SK-N-MC (cell line): ENCODE data around the gene CDK4.

Experiments used
- DNase-seq: peaks from one replicate; pipeline ENCODE4 v3.0.0-alpha.2; 2011; ENCODE audit warnings: low read depth, low spot score
- H3K27ac ChIP-seq: fragments of 200-600 bp; sonication (generic); 2 replicates; pipeline ENCODE4 v1.5.1; 2016; ENCODE audit warnings: mixed run types
- H3K36me3 ChIP-seq: fragments of 200-600 bp; sonication (generic); 2 replicates; pipeline ENCODE4 v1.6.1; 2017; ENCODE audit warnings: antibody characterized with exemption, low read length, mixed read lengths; ENCODE audit not compliant: insufficient read depth
- H3K4me3 ChIP-seq: fragments of 200-600 bp; sonication (generic); 2 replicates; pipeline ENCODE4 v1.5.1; 2016
- H3K9ac ChIP-seq: fragments of 200-600 bp; sonication (generic); 2 replicates; pipeline ENCODE4 v1.8.0; 2017; ENCODE audit warnings: mixed run types, mixed read lengths; ENCODE audit not compliant: insufficient read length
- H3K9me3 ChIP-seq: fragments of 200-600 bp; sonication (generic); 2 replicates; pipeline ENCODE4 v1.6.1; 2017; ENCODE audit warnings: low read depth, mild to moderate bottlenecking, antibody characterized with exemption, low read length, moderate library complexity, mixed read lengths
- EZH2 ChIP-seq: fragments of 200-600 bp; sonication (generic); IDR thresholded peaks from one replicate; pipeline ENCODE4 v1.6.1; 2017; ENCODE audit warnings: antibody characterized with exemption
- FOXP2 ChIP-seq: optimal IDR thresholded peaks from 2 replicates; pipeline ENCODE3; 2011; ENCODE audit warnings: mild to moderate bottlenecking, moderate library complexity; ENCODE audit not compliant: insufficient read depth; ENCODE audit errors: extremely low read length, control extremely low read depth
- POLR2AphosphoS5 ChIP-seq: IDR thresholded peaks from 2 replicates; pipeline ENCODE4 v1.6.1; 2012; ENCODE audit warnings: mild to moderate bottlenecking, low read depth, low read length, borderline replicate concordance

The CDK4 gene

DNA sequence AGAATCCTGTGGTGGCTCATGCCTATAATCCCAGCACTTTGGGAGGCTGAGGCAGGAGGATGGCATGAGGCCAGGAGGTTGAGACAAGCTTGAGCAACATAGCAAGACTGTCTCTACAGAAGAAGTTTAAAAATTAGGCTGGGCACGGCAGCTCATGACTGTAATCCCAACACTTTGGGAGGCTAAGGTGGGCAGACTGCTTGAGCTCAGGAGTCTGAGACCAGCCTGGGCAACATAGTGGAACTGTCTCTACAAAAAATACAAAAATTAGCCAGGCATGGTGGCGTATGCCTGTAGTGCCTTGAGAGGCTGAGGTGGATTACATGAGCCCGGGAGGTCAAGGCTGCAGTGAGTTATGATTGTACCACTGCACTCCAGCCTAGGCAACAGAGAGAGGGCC lies 15.8 kb upstream of the CDK4 start:
- TF ChIP-seq EZH2 (no peak), POLR2AphosphoS5 (no peak), FOXP2 (no peak)
- Histone ChIP-seq H3K4me3 (no peak overlapping the region), H3K36me3 (peaks cover 24% of the 10 kb centered on the region), H3K27ac (no peak overlapping the region), H3K9me3 (no peaks in the 10 kb centered on the region), H3K9ac (no peak overlapping the region)
- no peak for DNase-seq

DNA sequence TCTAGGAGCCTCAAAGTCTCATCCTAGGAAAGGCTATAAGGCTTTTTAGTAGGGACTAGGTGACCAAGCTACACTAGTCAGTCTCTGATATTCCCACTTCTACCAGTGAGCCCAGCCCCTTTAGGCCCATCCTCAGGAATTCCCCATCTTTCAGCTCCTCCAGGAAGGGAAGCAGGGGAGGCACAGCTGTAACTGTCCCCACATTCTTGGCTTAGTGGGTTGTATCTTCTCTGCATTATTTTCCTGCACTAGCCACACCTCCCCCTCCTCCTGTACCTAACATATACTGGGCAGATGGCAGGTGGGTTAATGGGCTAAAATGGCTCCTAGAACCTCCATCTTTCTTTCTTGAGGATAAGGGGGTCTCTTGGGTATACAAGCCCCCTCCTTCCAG lies 15.2 kb upstream of the CDK4 start:
- peaks cover 24% of the 10 kb centered on the region for H3K36me3 ChIP-seq
- no peak overlapping the region for H3K4me3 ChIP-seq
- DNase-seq = no peak
- H3K27ac ChIP-seq = no peak overlapping the region
- no peaks in the 10 kb centered on the region for H3K9me3 ChIP-seq
- no peak overlapping the region for H3K9ac ChIP-seq
- no peak for TF ChIP-seq POLR2AphosphoS5
- TF ChIP-seq FOXP2 = no peak
- TF ChIP-seq EZH2 = no peak

DNA sequence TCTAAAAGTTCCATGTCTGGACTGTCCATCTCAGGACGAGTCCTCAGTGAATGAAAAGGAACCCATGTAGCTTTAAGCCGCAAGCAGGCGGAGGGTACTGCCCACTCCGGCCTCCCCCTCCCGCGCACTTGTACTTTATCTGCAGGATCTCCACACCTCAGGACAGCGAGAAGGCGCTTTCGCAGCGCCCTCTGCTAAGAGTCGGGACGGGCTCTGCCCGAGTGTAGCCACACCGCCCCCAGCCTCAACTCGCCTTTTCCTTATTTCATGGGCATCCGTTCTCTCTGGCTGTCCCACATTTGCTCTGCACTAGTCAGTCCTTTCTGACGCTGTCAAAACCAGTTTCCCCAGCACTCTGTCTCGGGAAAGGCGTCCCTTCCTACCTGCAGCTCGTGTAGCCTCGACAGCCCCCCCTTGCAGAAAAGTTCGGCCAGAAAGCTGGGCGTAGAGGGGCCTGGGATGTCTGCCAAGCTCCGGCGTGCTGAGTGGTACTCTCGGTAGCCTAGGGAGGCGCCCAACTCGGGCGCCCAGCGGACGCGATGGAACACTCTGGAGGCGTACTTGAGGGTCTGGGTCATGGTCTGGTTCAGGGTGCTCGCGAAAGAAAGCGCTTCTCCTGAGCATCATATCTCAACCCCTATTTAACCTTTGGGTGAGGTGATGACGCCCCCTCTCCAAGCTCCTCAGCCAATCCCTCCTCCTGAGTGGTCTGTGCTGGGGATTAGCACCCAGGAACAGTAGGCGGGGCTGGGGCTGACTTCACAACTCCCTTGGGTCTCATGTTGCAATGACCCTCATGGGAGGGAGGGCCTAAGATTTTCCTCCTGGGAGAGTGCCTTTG lies 14.6 kb upstream of the CDK4 start, which contains the start of gene CYP27B1:
TSS of gene CYP27B1 (minus strand) at position 615 of the 841 bp plus-strand sequence. CDS start at position 578, 37 bp downstream.
- H3K4me3 ChIP-seq = no peak within 1 kb of the TSS
- no peak within 1 kb of the TSS for H3K27ac ChIP-seq
- H3K9me3 ChIP-seq = no peaks in the 10 kb centered on the region
- no peak within 1 kb of the TSS for H3K9ac ChIP-seq
- H3K36me3 ChIP-seq = peaks cover 24% of the 10 kb centered on the region
- TF ChIP-seq POLR2AphosphoS5 (peak; percentile 31; the same call in 1 of the 2 replicates), FOXP2 (no peak)
- DNase-seq = no peak

DNA sequence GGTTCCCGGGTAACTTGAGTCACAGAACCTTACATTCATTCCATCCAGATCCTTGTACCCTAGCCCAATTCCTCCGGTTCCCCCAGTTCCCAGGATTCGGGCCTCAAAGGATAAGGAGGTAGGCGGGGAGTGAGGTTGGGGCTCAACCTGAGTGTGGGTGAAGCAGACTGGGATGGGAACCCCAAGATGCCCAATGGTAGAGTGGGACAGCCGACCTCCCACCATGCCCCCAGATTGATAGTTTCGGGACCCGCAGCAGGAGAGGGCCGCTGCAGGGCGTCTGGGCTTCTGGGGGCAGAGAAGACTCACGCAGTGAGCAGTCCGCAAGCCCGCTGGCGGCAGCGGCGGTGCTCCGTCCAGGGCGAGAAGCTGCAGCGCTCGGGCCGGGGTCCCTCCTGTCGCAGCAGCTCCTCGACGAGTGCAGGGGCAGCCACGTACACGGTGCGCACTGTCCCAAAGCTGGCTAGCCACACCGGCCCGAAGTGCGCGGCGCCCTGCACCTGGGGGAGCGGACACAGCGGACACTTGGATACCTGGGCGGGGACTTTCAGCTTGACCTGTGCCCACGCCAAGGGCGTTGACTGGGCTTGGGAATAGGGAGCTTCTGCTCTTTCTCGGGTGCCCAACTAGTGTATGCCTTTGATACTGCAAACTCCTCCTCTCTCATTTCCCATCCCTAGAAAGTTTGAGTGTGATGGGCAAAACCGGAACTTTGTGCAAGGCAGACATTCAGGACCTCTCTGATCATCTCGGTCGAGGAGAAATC lies 13.8 kb upstream of the CDK4 start:
- Histone ChIP-seq H3K4me3 (peak overlapping the region; percentile 64), H3K36me3 (peaks cover 22% of the 10 kb centered on the region), H3K9me3 (no peaks in the 10 kb centered on the region), H3K9ac (no peak overlapping the region), H3K27ac (no peak overlapping the region)
- no peak for TF ChIP-seq POLR2AphosphoS5
- no peak for TF ChIP-seq FOXP2
- TF ChIP-seq EZH2 = no peak
- DNase-seq = no peak

DNA sequence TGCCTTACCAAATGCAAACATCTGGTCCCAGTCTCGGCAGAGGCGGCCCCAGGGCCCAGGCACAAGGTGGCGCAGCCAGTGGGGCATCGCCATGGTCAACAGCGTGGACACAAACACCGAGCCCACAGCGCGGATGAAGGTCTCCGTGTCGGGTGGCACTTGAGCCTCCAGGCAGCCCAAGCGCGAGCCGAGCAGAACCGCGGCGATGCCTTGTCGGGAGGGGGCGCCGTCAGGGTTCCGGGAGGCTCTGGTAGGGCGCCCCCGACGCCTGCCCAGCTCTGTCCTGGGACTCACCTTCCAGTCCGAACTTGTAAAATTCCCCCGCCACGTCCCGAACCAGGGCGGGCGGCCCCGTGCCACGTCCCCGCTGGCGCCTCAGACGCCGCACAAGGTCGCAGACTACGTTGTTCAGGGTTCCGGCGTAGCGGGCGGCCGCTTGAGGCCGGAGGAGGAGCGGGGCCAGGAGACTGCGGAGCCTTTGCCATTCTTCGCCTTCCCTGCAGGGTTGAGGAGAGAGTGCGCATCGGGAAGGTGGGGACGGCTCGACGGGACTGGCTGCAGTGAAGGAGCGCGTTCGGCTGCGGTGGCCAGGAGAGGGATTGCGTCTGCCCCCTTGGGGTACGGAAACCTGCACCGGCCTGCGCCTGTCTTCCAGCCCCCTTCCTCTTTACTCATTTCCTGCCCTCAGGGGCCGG lies 13.0 kb upstream of the CDK4 start:
- Histone ChIP-seq H3K9ac (no peak overlapping the region), H3K4me3 (peak overlapping the region; percentile 64)

DNA sequence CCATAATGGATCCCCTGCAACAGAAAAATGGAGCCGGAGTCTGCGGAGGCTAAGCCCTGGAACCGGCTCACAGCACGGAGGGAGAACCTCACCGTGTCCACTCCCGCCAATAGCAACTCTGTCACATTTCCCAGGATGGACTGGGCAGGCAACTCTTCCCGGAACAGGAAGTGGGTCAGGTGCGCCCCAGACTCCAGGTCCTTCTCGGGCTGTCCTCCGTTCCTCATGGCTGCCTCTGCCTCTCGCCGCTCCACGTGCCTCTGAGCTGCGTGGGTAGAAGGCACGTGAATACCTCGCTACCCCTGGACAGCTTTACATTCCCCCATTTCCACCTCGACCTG lies 12.5 kb upstream of the CDK4 start:
- peak overlapping the region; percentile 64 for H3K4me3 ChIP-seq
- H3K9ac ChIP-seq = no peak overlapping the region
- TF ChIP-seq EZH2 (no peak), FOXP2 (no peak), POLR2AphosphoS5 (no peak)

More for the DNA sequence above, 13.0 kb upstream of the CDK4 start:
- peaks cover 16% of the 10 kb centered on the region; the same call in 1 of the 2 replicates for H3K36me3 ChIP-seq
- no peaks in the 10 kb centered on the region for H3K9me3 ChIP-seq
- no peak overlapping the region for H3K27ac ChIP-seq
- no peak for DNase-seq
- TF ChIP-seq FOXP2 (no peak), POLR2AphosphoS5 (no peak), EZH2 (peak; percentile 96)

DNA sequence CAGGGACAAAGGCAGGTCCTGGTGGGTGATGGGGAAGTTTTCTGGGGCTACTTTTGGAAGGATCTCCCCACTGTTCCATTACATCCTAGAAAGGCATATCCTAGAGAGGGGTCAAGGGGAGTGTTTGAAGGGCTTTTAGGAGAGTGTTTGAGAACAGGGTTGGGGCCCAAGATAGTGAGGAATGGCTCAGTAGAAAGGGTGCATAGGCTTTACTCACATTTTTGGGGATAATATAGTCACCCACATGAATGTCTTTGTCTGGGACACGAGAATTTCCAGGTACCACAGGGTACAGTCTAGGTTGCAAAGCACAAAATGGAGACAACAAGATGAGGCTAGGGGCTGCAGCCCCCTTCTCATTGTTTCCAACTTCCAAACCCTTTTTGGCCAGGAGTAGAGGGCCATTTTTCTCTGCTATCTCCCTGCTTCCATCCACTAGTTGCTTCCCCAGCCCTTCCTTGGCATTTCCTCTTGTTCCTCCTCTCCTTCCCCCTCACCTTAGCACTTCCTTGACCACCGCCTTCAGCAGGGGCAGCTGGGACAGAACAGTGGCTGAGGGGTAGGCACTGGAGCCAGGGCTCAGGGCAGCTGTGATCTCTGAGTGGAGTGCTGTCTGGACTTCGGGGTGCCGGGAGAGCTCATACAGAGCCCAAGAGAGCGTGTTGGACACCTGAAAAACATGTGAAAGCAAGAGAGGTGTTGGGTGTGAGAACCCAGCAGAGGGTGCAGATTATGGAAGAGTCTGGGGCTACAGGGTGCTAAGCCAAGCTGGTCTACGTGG lies 12.0 kb upstream of the CDK4 start:
- no peak overlapping the region for H3K9ac ChIP-seq
- H3K4me3 ChIP-seq = no peak overlapping the region
- H3K27ac ChIP-seq = no peak overlapping the region

More for the DNA sequence above, 12.5 kb upstream of the CDK4 start:
- Histone ChIP-seq H3K36me3 (peaks cover 11% of the 10 kb centered on the region; the same call in 1 of the 2 replicates), H3K27ac (no peak overlapping the region), H3K9me3 (no peaks in the 10 kb centered on the region)
- no peak for DNase-seq

More for the DNA sequence above, 12.0 kb upstream of the CDK4 start:
- DNase-seq = no peak
- no peaks in the 10 kb centered on the region for H3K9me3 ChIP-seq
- TF ChIP-seq EZH2 (no peak), FOXP2 (no peak), POLR2AphosphoS5 (no peak)
- H3K36me3 ChIP-seq = peaks cover 5% of the 10 kb centered on the region; the same call in 1 of the 2 replicates
